SK-N-SH (cell line): ENCODE data around the gene SLC10A6. TPM values are rescaled to one million over a fixed set of nuclear protein-coding genes. Genes with fewer than 3 reads are reported as not detected.

ENCODE experiments used
- CTCF ChIA-PET: fragments of 300-600, 350-600 bp; formaldehyde crosslinking; extraction: SDS; loops from one replicate; lab custom pipeline; 2021; lab: Yijun Ruan, JAX
- POLR2A ChIA-PET: fragments of 350-600 bp; sonication (Branson Sonifier 250); formaldehyde crosslinking; extraction: SDS; loops from one replicate; lab custom pipeline; 2020; ENCODE audit warnings: antibody characterized with exemption, inconsistent platforms; lab: Yijun Ruan, JAX
- DNase-seq: peaks from one replicate; pipeline ENCODE4 v3.0.0; 2012
- H2AFZ ChIP-seq: fragments of 200-600 bp; sonication (generic); 2 replicates; pipeline ENCODE4 v1.8.1; 2016; ENCODE audit warnings: antibody characterized with exemption, mild to moderate bottlenecking, low read depth
- H3F3A ChIP-seq: fragments of 200-600 bp; sonication (generic); replicated peaks from 2 replicates; pipeline ENCODE3; 2016; ENCODE audit warnings: antibody characterized with exemption, mild to moderate bottlenecking; ENCODE audit not compliant: insufficient read depth
- H3K27ac ChIP-seq, 2 experiments: fragments of 200-500 bp in 1 of 2; fragments of 200-600 bp in 1 of 2; sonication (Bioruptor generic) in 1 of 2; sonication (generic), shearing (Covaris generic) in 1 of 2; 2 replicates each; pipeline versions ENCODE4 v1.5.1 to v1.6.1; 2014 to 2016; ENCODE audit warnings: low read depth in 2 of 2, inconsistent platforms in 1 of 2, low read length in 1 of 2, mild to moderate bottlenecking in 1 of 2, mixed read lengths in 1 of 2
- H3K27me3 ChIP-seq: fragments of 200-600 bp; sonication (generic), shearing (Covaris generic); 2 replicates; pipeline ENCODE4 v1.6.1; 2016; ENCODE audit warnings: mixed run types; ENCODE audit not compliant: insufficient read depth
- H3K36me3 ChIP-seq, 2 experiments: fragments of 200-500 bp in 1 of 2; fragments of 200-600 bp in 1 of 2; sonication (Bioruptor generic) in 1 of 2; sonication (generic) in 1 of 2; replicated peaks in 1 of 2; 2 replicates each; pipeline versions ENCODE3 to v1.5.1; 2014 to 2016; ENCODE audit warnings: low read length in 1 of 2, mild to moderate bottlenecking in 1 of 2; ENCODE audit not compliant: insufficient read depth in 2 of 2, control insufficient read depth in 1 of 2
- H3K4me1 ChIP-seq, 2 experiments: fragments of 200-500 bp in 1 of 2; fragments of 200-600 bp in 1 of 2; sonication (Bioruptor generic) in 1 of 2; sonication (generic), shearing (Covaris generic) in 1 of 2; 2 replicates each; pipeline versions ENCODE4 v1.5.1 to v1.6.1; 2014 to 2016; ENCODE audit warnings: low read depth in 1 of 2, low read length in 1 of 2, mixed run types in 1 of 2; ENCODE audit not compliant: insufficient read depth in 2 of 2, control insufficient read depth in 1 of 2
- H3K4me2 ChIP-seq: fragments of 200-600 bp; sonication (generic), shearing (Covaris generic); 2 replicates; pipeline ENCODE4 v1.6.1; 2017; ENCODE audit warnings: mixed run types
- H3K4me3 ChIP-seq, 2 experiments: fragments of 200-500 bp in 1 of 2; fragments of 200-600 bp in 1 of 2; sonication (Bioruptor generic) in 1 of 2; sonication (generic), shearing (Covaris generic) in 1 of 2; 2 replicates each; pipeline versions ENCODE4 v1.5.1 to v1.8.1; 2014 to 2016; ENCODE audit warnings: low read depth in 2 of 2, inconsistent platforms in 1 of 2, low read length in 1 of 2, mild to moderate bottlenecking in 1 of 2, mixed read lengths in 1 of 2, moderate library complexity in 1 of 2
- H3K79me2 ChIP-seq: fragments of 200-600 bp; sonication (generic); 2 replicates; pipeline ENCODE4 v1.8.1; 2017; ENCODE audit warnings: mild to moderate bottlenecking; ENCODE audit not compliant: insufficient read depth
- H3K9ac ChIP-seq: fragments of 200-600 bp; sonication (generic); 2 replicates; pipeline ENCODE4 v1.6.1; 2017; ENCODE audit warnings: mixed run types
- H3K9me2 ChIP-seq: fragments of 200-600 bp; sonication (generic); 2 replicates; pipeline ENCODE4 v1.6.1; 2017; ENCODE audit warnings: mixed run types
- H3K9me3 ChIP-seq: fragments of 200-600 bp; sonication (generic); 2 replicates; pipeline ENCODE4 v1.6.1; 2017; ENCODE audit warnings: mixed run types, mild to moderate bottlenecking, moderate library complexity
- H4K20me1 ChIP-seq: fragments of 200-600 bp; sonication (generic); 2 replicates; pipeline ENCODE4 v1.6.1; 2017; ENCODE audit warnings: mild to moderate bottlenecking, mixed run types; ENCODE audit not compliant: insufficient read depth
- CHD2 ChIP-seq: fragments of 150-350 bp; IDR thresholded peaks from 2 replicates; pipeline ENCODE4 v1.6.1; 2018; ENCODE audit warnings: low read length; ENCODE audit not compliant: partially characterized antibody
- ELF1 ChIP-seq: IDR thresholded peaks from 2 replicates; pipeline ENCODE4 v1.4.0; 2012
- FOSL2 ChIP-seq: IDR thresholded peaks from 2 replicates; pipeline ENCODE4 v1.4.0; 2012; ENCODE audit warnings: low read depth, mild to moderate bottlenecking, moderate library complexity, borderline replicate concordance
- GABPA ChIP-seq: IDR thresholded peaks from 2 replicates; pipeline ENCODE4 v1.4.0; 2012; ENCODE audit warnings: low read depth, mild to moderate bottlenecking
- IRF3 ChIP-seq: fragments of 150-350 bp; IDR thresholded peaks from 2 replicates; pipeline ENCODE4 v1.6.1; 2016; ENCODE audit warnings: mild to moderate bottlenecking, low read depth, low read length
- JUND ChIP-seq: IDR thresholded peaks from 2 replicates; pipeline ENCODE4 v1.4.0; 2012
- MAX ChIP-seq: IDR thresholded peaks from 2 replicates; pipeline ENCODE4 v1.4.0; 2012; ENCODE audit warnings: low read depth
- NFIC ChIP-seq: IDR thresholded peaks from 2 replicates; pipeline ENCODE4 v1.4.0; 2012; ENCODE audit warnings: borderline replicate concordance
- NRF1 ChIP-seq: IDR thresholded peaks from 2 replicates; pipeline ENCODE4 v1.6.1; 2012; ENCODE audit warnings: low read depth, mild to moderate bottlenecking, low read length
- RCOR1 ChIP-seq: fragments of 150-350 bp; IDR thresholded peaks from 2 replicates; pipeline ENCODE4 v1.6.1; 2017; ENCODE audit warnings: antibody characterized with exemption, low read length
- RFX5 ChIP-seq: IDR thresholded peaks from 2 replicates; pipeline ENCODE4 v1.6.1; 2012; ENCODE audit warnings: mild to moderate bottlenecking, improper control_type of control experiment, low read length
- RXRA ChIP-seq: IDR thresholded peaks from 2 replicates; pipeline ENCODE4 v1.4.0; 2012; ENCODE audit warnings: low read depth, mild to moderate bottlenecking, borderline replicate concordance
- SMC3 ChIP-seq: IDR thresholded peaks from 2 replicates; pipeline ENCODE4 v1.6.1; 2012; ENCODE audit warnings: low read depth, low read length, improper control_type of control experiment
- TAF1 ChIP-seq: IDR thresholded peaks from 2 replicates; pipeline ENCODE4 v1.6.1; 2012; ENCODE audit warnings: low read depth, mild to moderate bottlenecking, low read length, moderate library complexity, borderline replicate concordance
- TCF12 ChIP-seq: IDR thresholded peaks from 2 replicates; pipeline ENCODE4 v1.4.0; 2012
- USF1 ChIP-seq: IDR thresholded peaks from 2 replicates; pipeline ENCODE4 v1.4.0; 2012; ENCODE audit warnings: low read depth, borderline replicate concordance
- YY1 ChIP-seq: IDR thresholded peaks from 2 replicates; pipeline ENCODE4 v1.4.0; 2012; ENCODE audit warnings: low read depth, mild to moderate bottlenecking
- ZBTB33 ChIP-seq: IDR thresholded peaks from 2 replicates; pipeline ENCODE4 v1.4.0; 2012; ENCODE audit warnings: low read depth, borderline replicate concordance
- WGBS: methylation state at CpG from one replicate; pipeline ENCODE4 v1.1.6; 2017; ENCODE audit warnings: low lambda C conversion rate; 5-methylcytosine and 5-hydroxymethylcytosine counted together
- polyA plus RNA-seq, 3 experiments: library from polyadenylated mRNA; depleted of rRNA; stranded (reverse); fragments of >200 nt; gene quantifications; 2 replicates each; pipeline ENCODE4 v1.2.3, GENCODE V29; 2012

SLC10A6 gene
- polyA plus RNA-seq, 1 of the 3 experiments (the other 2 are of a cell fraction), result not detected

GRCh38 chr4:86841309-86841708 is 7.9 kb downstream of the SLC10A6 start:
- TF ChIP-seq RCOR1, result no peak
- no peak for TF ChIP-seq ELF1
- TF ChIP-seq GABPA, result no peak
- TF ChIP-seq USF1, result no peak
- no peak for TF ChIP-seq SMC3
- no peak for TF ChIP-seq TCF12
- TF ChIP-seq RXRA, result no peak
- TF ChIP-seq TAF1, result no peak
- no peak for TF ChIP-seq ZBTB33
- TF ChIP-seq RFX5, result no peak
- no peak for TF ChIP-seq FOSL2
- no peak for TF ChIP-seq NRF1
- no peak for TF ChIP-seq JUND
- TF ChIP-seq IRF3, result no peak
- H3K27ac ChIP-seq, result no peak overlapping the region
- no peaks in the 10 kb centered on the region for H3K79me2 ChIP-seq
- no peak overlapping the region for H3K9ac ChIP-seq
- H3K9me2 ChIP-seq, result no peaks in the 10 kb centered on the region
- no peaks in the 10 kb centered on the region for H3K9me3 ChIP-seq
- no peak overlapping the region for H2AFZ ChIP-seq
- no peak overlapping the region for H3K4me3 ChIP-seq
- H3K4me1 ChIP-seq, result no peaks in the 10 kb centered on the region
- ChIA-PET CTCF (no interaction called here), POLR2A (no interaction called here)
- H3F3A ChIP-seq, result no peaks in the 10 kb centered on the region
- no peaks in the 10 kb centered on the region for H3K27me3 ChIP-seq
- no peak overlapping the region for H3K4me2 ChIP-seq
- no peaks in the 10 kb centered on the region for H3K36me3 ChIP-seq
- 82% methylated on average over 1 of the region's 1 CpG for WGBS
- H4K20me1 ChIP-seq, result no peaks in the 10 kb centered on the region
- DNase-seq, result no peak

- ChIA-PET POLR2A (no interaction called here), CTCF (no interaction called here)
- Histone ChIP-seq H3F3A (no peaks in the 10 kb centered on the region), H2AFZ (no peak overlapping the region), H3K36me3 (no peaks in the 10 kb centered on the region), H3K79me2 (no peaks in the 10 kb centered on the region), H3K27me3 (no peaks in the 10 kb centered on the region), H3K9ac (no peak overlapping the region), H3K9me3 (no peaks in the 10 kb centered on the region), H3K27ac (no peak overlapping the region), H3K4me2 (no peak overlapping the region), H3K9me2 (no peaks in the 10 kb centered on the region), H4K20me1 (no peaks in the 10 kb centered on the region), H3K4me3 (no peak overlapping the region), H3K4me1 (no peaks in the 10 kb centered on the region)
- DNase-seq, result no peak
- 58% methylated on average over 1 of the region's 1 CpG for WGBS
- no peak for TF ChIP-seq TCF12
- TF ChIP-seq MAX, result no peak
- TF ChIP-seq USF1, result no peak
- TF ChIP-seq NFIC, result no peak
- TF ChIP-seq TAF1, result no peak
- TF ChIP-seq ZBTB33, result no peak
- TF ChIP-seq YY1, result no peak
- TF ChIP-seq CHD2, result no peak
- TF ChIP-seq FOSL2, result no peak
- no peak for TF ChIP-seq NRF1
Observed at GRCh38 chr4:86840858-86841257, 8.3 kb downstream of the SLC10A6 start.
